Measurements from ENCODE around the gene NFATC2IP. TPM values are rescaled to one million over a fixed set of nuclear protein-coding genes. Genes with fewer than 3 reads are reported as not detected.
A peak's percentile ranks its signal among the peaks of the same experiment; 100 is the strongest.

NFATC2IP gene
- total RNA-seq, 1 donor from 2014 or later: 32.6 TPM

GRCh38 chr16:28943281-28943680 is 7.5 kb upstream of the NFATC2IP start:
- no peaks in the 10 kb centered on the region for H3K4me1 Mint-ChIP-seq (ENCODE audit: low read depth, unreplicated experiment)
- no peak for FAIRE-seq
- H3K27me3 Mint-ChIP-seq (ENCODE audit: low read depth, unreplicated experiment): peaks cover 12% of the 10 kb centered on the region
- H3K4me1 ChIP-seq (ENCODE audit: insufficient read depth, low read length): peaks cover 7% of the 10 kb centered on the region
- H4K20me1 ChIP-seq (ENCODE audit: insufficient read depth, low read length): no peaks in the 10 kb centered on the region
- H3K27me3 ChIP-seq (ENCODE audit: insufficient read depth, low read length): no peaks in the 10 kb centered on the region
- H3K4me2 ChIP-seq (ENCODE audit: low read length): no peak overlapping the region
- no peaks in the 10 kb centered on the region for H3K36me3 Mint-ChIP-seq (ENCODE audit: low read depth, unreplicated experiment)
- H3K27ac ChIP-seq (ENCODE audit: low read depth, low read length): no peak overlapping the region
- H3K9me3 ChIP-seq (ENCODE audit: insufficient read depth, low read depth, low read length): no peaks in the 10 kb centered on the region
- DNase-seq (ENCODE audit: low read depth): no peak
- H3K79me2 ChIP-seq (ENCODE audit: insufficient read depth, low read length): no peaks in the 10 kb centered on the region
- H2AFZ ChIP-seq (ENCODE audit: low read depth, low read length): no peak overlapping the region
- no peak overlapping the region for H3K27ac Mint-ChIP-seq (ENCODE audit: unreplicated experiment)
- H3K36me3 ChIP-seq (ENCODE audit: insufficient read depth, low read length): no peaks in the 10 kb centered on the region
- no peaks in the 10 kb centered on the region for H3K9me3 Mint-ChIP-seq (ENCODE audit: unreplicated experiment)
- no peak overlapping the region for H3K4me3 ChIP-seq (ENCODE audit: insufficient read depth, low read depth, low read length)
- no peak overlapping the region for H3K9ac ChIP-seq (ENCODE audit: low read length)
- TF ChIP-seq CTCF (IDR thresholded peaks at IDR 0.05; ENCODE audit: insufficient read depth, low read depth, low read length) (no peak), EZH2 (IDR thresholded peaks at IDR 0.05; ENCODE audit: insufficient read depth, low read length) (no peak)
- no peak overlapping the region for H3K4me3 Mint-ChIP-seq (ENCODE audit: unreplicated experiment)

GRCh38 chr16:28946681-28947080 is 4.1 kb upstream of the NFATC2IP start:
- no peak overlapping the region for H3K4me3 Mint-ChIP-seq (ENCODE audit: unreplicated experiment)
- H3K9me3 ChIP-seq (ENCODE audit: insufficient read depth, low read depth, low read length): no peaks in the 10 kb centered on the region
- TF ChIP-seq CTCF (IDR thresholded peaks at IDR 0.05; ENCODE audit: insufficient read depth, low read depth, low read length) (no peak), EZH2 (IDR thresholded peaks at IDR 0.05; ENCODE audit: insufficient read depth, low read length) (no peak)
- H3K36me3 ChIP-seq (ENCODE audit: insufficient read depth, low read length): no peaks in the 10 kb centered on the region
- DNase-seq (ENCODE audit: low read depth) (no peak), FAIRE-seq (no peak)
- H4K20me1 ChIP-seq (ENCODE audit: insufficient read depth, low read length): peaks cover 2% of the 10 kb centered on the region
- H3K79me2 ChIP-seq (ENCODE audit: insufficient read depth, low read length): peaks cover 9% of the 10 kb centered on the region
- H2AFZ ChIP-seq (ENCODE audit: low read depth, low read length): no peak overlapping the region
- H3K4me3 ChIP-seq (ENCODE audit: insufficient read depth, low read depth, low read length): no peak overlapping the region
- H3K4me1 ChIP-seq (ENCODE audit: insufficient read depth, low read length): peaks cover 9% of the 10 kb centered on the region
- H3K27ac Mint-ChIP-seq (ENCODE audit: unreplicated experiment): no peak overlapping the region
- H3K36me3 Mint-ChIP-seq (ENCODE audit: low read depth, unreplicated experiment): no peaks in the 10 kb centered on the region
- no peaks in the 10 kb centered on the region for H3K9me3 Mint-ChIP-seq (ENCODE audit: unreplicated experiment)
- peaks cover 7% of the 10 kb centered on the region for H3K27me3 Mint-ChIP-seq (ENCODE audit: low read depth, unreplicated experiment)
- H3K4me1 Mint-ChIP-seq (ENCODE audit: low read depth, unreplicated experiment): peaks cover 2% of the 10 kb centered on the region
- no peak overlapping the region for H3K4me2 ChIP-seq (ENCODE audit: low read length)
- H3K27ac ChIP-seq (ENCODE audit: low read depth, low read length): no peak overlapping the region
- no peaks in the 10 kb centered on the region for H3K27me3 ChIP-seq (ENCODE audit: insufficient read depth, low read length)
- H3K9ac ChIP-seq (ENCODE audit: low read length): no peak overlapping the region

- peaks cover 20% of the 10 kb centered on the region for H3K36me3 ChIP-seq (ENCODE audit: insufficient read depth, low read length)
- peak overlapping the region; percentile 68 for H3K27ac Mint-ChIP-seq (ENCODE audit: unreplicated experiment)
- H3K27me3 ChIP-seq (ENCODE audit: insufficient read depth, low read length): no peaks in the 10 kb centered on the region
- H2AFZ ChIP-seq (ENCODE audit: low read depth, low read length): peak overlapping the region; percentile 82
- H3K79me2 ChIP-seq (ENCODE audit: insufficient read depth, low read length): peaks cover 27% of the 10 kb centered on the region
- no peaks in the 10 kb centered on the region for H3K9me3 Mint-ChIP-seq (ENCODE audit: unreplicated experiment)
- FAIRE-seq (no peak), DNase-seq (ENCODE audit: low read depth) (no peak)
- H3K27me3 Mint-ChIP-seq (ENCODE audit: low read depth, unreplicated experiment): peaks cover 5% of the 10 kb centered on the region
- H3K4me3 Mint-ChIP-seq (ENCODE audit: unreplicated experiment): peak overlapping the region; percentile 90
- peaks cover 5% of the 10 kb centered on the region for H3K4me1 Mint-ChIP-seq (ENCODE audit: low read depth, unreplicated experiment)
- H3K4me2 ChIP-seq (ENCODE audit: low read length): peak overlapping the region; percentile 94
- no peaks in the 10 kb centered on the region for H3K9me3 ChIP-seq (ENCODE audit: insufficient read depth, low read depth, low read length)
- peaks cover 10% of the 10 kb centered on the region for H4K20me1 ChIP-seq (ENCODE audit: insufficient read depth, low read length)
- peak overlapping the region; percentile 71 for H3K4me3 ChIP-seq (ENCODE audit: insufficient read depth, low read depth, low read length)
- H3K27ac ChIP-seq (ENCODE audit: low read depth, low read length): peak overlapping the region; percentile 53
- TF ChIP-seq EZH2 (IDR thresholded peaks at IDR 0.05; ENCODE audit: insufficient read depth, low read length) (no peak), CTCF (IDR thresholded peaks at IDR 0.05; ENCODE audit: insufficient read depth, low read depth, low read length) (no peak)
- H3K9ac ChIP-seq (ENCODE audit: low read length): peak overlapping the region; percentile 82
- peaks cover 5% of the 10 kb centered on the region for H3K36me3 Mint-ChIP-seq (ENCODE audit: low read depth, unreplicated experiment)
- H3K4me1 ChIP-seq (ENCODE audit: insufficient read depth, low read length): peaks cover 8% of the 10 kb centered on the region
These were observed 740 bp downstream of the NFATC2IP start for GRCh38 chr16:28951410-28951943.

Measured in astrocyte (in vitro differentiated cells and primary cell).